Endothelial cell of umbilical vein (primary cell): ENCODE results near the gene FBXO44. TPM values are rescaled to one million over a fixed set of nuclear protein-coding genes. Genes with fewer than 3 reads are reported as not detected.

ENCODE experiments used
- BruUV-seq: library from RNA; stranded (reverse); fragments of 400-500 nt; replicated peaks from 2 replicates; lab custom pipeline; 2021; lab: Mats Ljungman, UMichigan
- CTCF ChIA-PET: fragments of 300-600, 350-600 bp; sonication (Branson Sonifier 250); formaldehyde crosslinking; loops from one replicate; lab custom pipeline; 2021; ENCODE audit warnings: antibody characterized with exemption, inconsistent platforms; lab: Charles Lee
- POLR2A ChIA-PET: fragments of 300-600, 350-600 bp; sonication (Branson Sonifier 250); formaldehyde crosslinking; loops from one replicate; lab custom pipeline; 2021; ENCODE audit warnings: antibody characterized with exemption, inconsistent platforms; lab: Charles Lee
- DNase-seq: peaks from one replicate; pipeline ENCODE4 v3.0.0-alpha.2; 2011; ENCODE audit warnings: low read depth, low spot score
- FAIRE-seq: peaks from 2 replicates; lab custom pipeline; 2011; peaks lifted over from hg19 to GRCh38; lab: Jason Lieb, UNC
- H2AFZ ChIP-seq: 2 replicates; pipeline ENCODE4 v1.6.0; 2012; ENCODE audit warnings: low read depth, low read length, control low read depth, inconsistent platforms
- H3K27ac ChIP-seq: 2 replicates; pipeline ENCODE4 v1.5.1; 2011; ENCODE audit warnings: low read depth, mild to moderate bottlenecking, control low read depth, low read length, moderate library complexity; ENCODE audit not compliant: insufficient read depth
- H3K27me3 ChIP-seq, 2 experiments: 2 replicates each; pipeline versions ENCODE4 v1.6.0 to v1.6.1; 2011; ENCODE audit warnings: low read length in 2 of 2, mixed read lengths in 1 of 2; ENCODE audit not compliant: control insufficient read depth in 2 of 2, insufficient read depth in 2 of 2
- H3K36me3 ChIP-seq, 2 experiments: 2 replicates in 1 of 2; 3 replicates in 1 of 2; pipeline ENCODE4 v1.5.1; 2011; ENCODE audit warnings: low read length in 2 of 2, mild to moderate bottlenecking in 1 of 2, moderate library complexity in 1 of 2; ENCODE audit not compliant: control insufficient read depth in 2 of 2, insufficient read depth in 2 of 2; ENCODE audit errors: extremely low read depth in 1 of 2
- H3K4me1 ChIP-seq: 3 replicates; pipeline ENCODE4 v1.5.1; 2011; ENCODE audit warnings: mild to moderate bottlenecking, low read length; ENCODE audit not compliant: control insufficient read depth, insufficient read depth; ENCODE audit errors: extremely low read depth
- H3K4me2 ChIP-seq: 2 replicates; pipeline ENCODE4 v1.6.1; 2011; ENCODE audit warnings: low read length, control low read depth, mixed read lengths; ENCODE audit not compliant: insufficient read depth
- H3K4me3 ChIP-seq, 3 experiments: fragments of 200-600 bp in 1 of 3; sonication (generic), shearing (Covaris generic) in 1 of 3; replicated peaks in 1 of 3; 2 replicates each; pipeline ENCODE4 v1.5.1; 2011 to 2016; ENCODE audit warnings: control low read depth in 3 of 3, low read length in 3 of 3, mild to moderate bottlenecking in 2 of 3, inconsistent platforms in 1 of 3, low read depth in 1 of 3, moderate library complexity in 1 of 3; ENCODE audit not compliant: insufficient read depth in 1 of 3
- H3K79me2 ChIP-seq: 2 replicates; pipeline ENCODE4 v1.6.0; 2012; ENCODE audit warnings: low read length, inconsistent platforms; ENCODE audit not compliant: control insufficient read depth, insufficient read depth
- H3K9ac ChIP-seq: replicated peaks from 2 replicates; pipeline ENCODE3; 2011; ENCODE audit warnings: low read length, control low read depth; ENCODE audit not compliant: insufficient read depth; ENCODE audit errors: extremely low read depth
- H3K9me1 ChIP-seq: replicated peaks from 3 replicates; pipeline ENCODE4 v1.6.0; 2011; ENCODE audit warnings: mild to moderate bottlenecking, low read length; ENCODE audit not compliant: control insufficient read depth, insufficient read depth; ENCODE audit errors: extremely low read depth
- H3K9me3 ChIP-seq: replicated peaks from 2 replicates; pipeline ENCODE4 v1.5.1; 2012; ENCODE audit warnings: low read length, inconsistent platforms; ENCODE audit not compliant: control insufficient read depth, insufficient read depth
- H4K20me1 ChIP-seq: replicated peaks from 2 replicates; pipeline ENCODE3; 2011; ENCODE audit warnings: mild to moderate bottlenecking, low read length; ENCODE audit not compliant: control insufficient read depth, insufficient read depth; ENCODE audit errors: extremely low read depth
- EZH2 ChIP-seq: IDR thresholded peaks from 2 replicates; pipeline ENCODE4 v1.6.1; 2012; ENCODE audit warnings: borderline replicate concordance, low read depth, mild to moderate bottlenecking, moderate library complexity, low read length, inconsistent platforms; ENCODE audit not compliant: severe bottlenecking
- FOS ChIP-seq: IDR thresholded peaks from 2 replicates; pipeline ENCODE4 v1.6.1; 2011; ENCODE audit warnings: mild to moderate bottlenecking, low read length, moderate library complexity, borderline replicate concordance; ENCODE audit not compliant: insufficient read depth
- GATA2 ChIP-seq: IDR thresholded peaks from 2 replicates; pipeline ENCODE4 v1.7.0; 2011; ENCODE audit warnings: low read depth, mild to moderate bottlenecking, moderate library complexity, mixed read lengths, low read length; ENCODE audit not compliant: insufficient read length, insufficient read depth
- JUN ChIP-seq: IDR thresholded peaks from 2 replicates; pipeline ENCODE4 v1.6.1; 2011; ENCODE audit warnings: borderline replicate concordance, low read depth; ENCODE audit not compliant: insufficient read length, insufficient read depth
- MYC ChIP-seq: IDR thresholded peaks from one replicate; pipeline ENCODE4 v1.6.1; 2011; ENCODE audit warnings: mild to moderate bottlenecking, low read depth, low read length
- POLR2A ChIP-seq: IDR thresholded peaks from 2 replicates; pipeline ENCODE4 v1.6.1; 2012; ENCODE audit warnings: low read depth, mild to moderate bottlenecking, control low read depth, low read length
- POLR2AphosphoS5 ChIP-seq: IDR thresholded peaks from 2 replicates; pipeline ENCODE4 v1.6.1; 2012; ENCODE audit warnings: low read depth, mild to moderate bottlenecking, control low read depth, low read length, moderate library complexity; ENCODE audit not compliant: insufficient read depth
- dilution Hi-C: fragments of 300-500 bp; cut with MboI; formaldehyde crosslinking; loops from one replicate; pipeline ENCODE4 v1.15.0; 2019; ENCODE audit warnings: low sequenced_read_pairs; ENCODE audit not compliant: extremely low pct_ligation_motif_present
- intact Hi-C: fragments of 100-400 bp; cut with micrococcal nuclease; formaldehyde crosslinking; loops from one replicate; pipeline ENCODE4 v1.10.0; 2022
- polyA plus RNA-seq, 4 experiments: library from polyadenylated mRNA; depleted of rRNA in 3 of 4; stranded (reverse) in 3 of 4; unstranded in 1 of 4; fragments of >200 nt; gene quantifications; 2 replicates each; pipeline versions ENCODE4 v1.2.1 to v1.2.3, GENCODE V29; 2011 to 2012; ENCODE audit warnings: missing spikeins in 1 of 4
- total RNA-seq: library from RNA; stranded (reverse); gene quantifications from 2 replicates; pipeline ENCODE4 v1.2.3, GENCODE V29; 2021
- TF ChIP-seq, protein P1 (sequence below), 2 donors: IDR thresholded peaks; 1 replicate in 1 of 2; 2 replicates in 1 of 2; pipeline ENCODE4 v1.5.1; 2011; ENCODE audit warnings: low read length in 2 of 2, mild to moderate bottlenecking in 2 of 2, moderate library complexity in 2 of 2, control low read depth in 1 of 2, inconsistent platforms in 1 of 2, low read depth in 1 of 2; ENCODE audit not compliant: insufficient read depth in 1 of 2; ENCODE audit errors: extremely low read depth in 1 of 2
- TF ChIP-seq, protein P2 (sequence below): IDR thresholded peaks from 2 replicates; pipeline ENCODE4 v1.6.1; 2011; ENCODE audit not compliant: insufficient read depth, insufficient read length

FBXO44 gene
- total and polyA plus RNA-seq, 2 donors (not counting 3 experiments of a cell fraction or from before 2014, with no cell fraction given): 16.8 to 22.5 TPM

GRCh38 chr1:11711490-11711889 is 56.8 kb downstream of the FBXO44 start:
- intact Hi-C loops (loop anchor here (1.0 to 2.0 kb wide), 2 partner anchors 47 to 61 kb away; partner anchors contain the start of gene FBXO6), dilution Hi-C loops (no loop called here)
- Histone ChIP-seq H3K9me3 (no peaks in the 10 kb centered on the region), H3K4me1 (no peaks in the 10 kb centered on the region), H3K9ac (no peak overlapping the region), H3K27ac (no peak overlapping the region), H2AFZ (no peak overlapping the region), H3K27me3 (peaks cover 0 to 2% of the 10 kb centered on the region in 2 experiments), H3K4me3 (no peak overlapping the region), H4K20me1 (no peaks in the 10 kb centered on the region), H3K4me2 (no peak overlapping the region), H3K36me3 (no peaks in the 10 kb centered on the region), H3K9me1 (no peaks in the 10 kb centered on the region), H3K79me2 (no peaks in the 10 kb centered on the region)
- no TSS peak for BruUV-seq
- FAIRE-seq (no peak), DNase-seq (no peak)
- POLR2A ChIA-PET: interaction anchor here (0.7 kb wide), 1 partner anchor 61 kb away, joined by 3 read pairs; no protein-coding TSS in a partner anchor
- CTCF ChIA-PET: interaction anchor here (0.6 to 6.0 kb wide), 24 partner anchors 8 to 674 kb away, joined by 3 to 50 read pairs (median 5); partner anchors contain the start of genes AGTRAP, DRAXIN and FBXO6
- TF ChIP-seq POLR2AphosphoS5: no peak
- TF ChIP-seq POLR2A: no peak
- TF ChIP-seq FOS: no peak
- TF ChIP-seq MYC: no peak
- TF ChIP-seq EZH2: no peak
- TF ChIP-seq GATA2: no peak
- TF ChIP-seq, protein P1, sequence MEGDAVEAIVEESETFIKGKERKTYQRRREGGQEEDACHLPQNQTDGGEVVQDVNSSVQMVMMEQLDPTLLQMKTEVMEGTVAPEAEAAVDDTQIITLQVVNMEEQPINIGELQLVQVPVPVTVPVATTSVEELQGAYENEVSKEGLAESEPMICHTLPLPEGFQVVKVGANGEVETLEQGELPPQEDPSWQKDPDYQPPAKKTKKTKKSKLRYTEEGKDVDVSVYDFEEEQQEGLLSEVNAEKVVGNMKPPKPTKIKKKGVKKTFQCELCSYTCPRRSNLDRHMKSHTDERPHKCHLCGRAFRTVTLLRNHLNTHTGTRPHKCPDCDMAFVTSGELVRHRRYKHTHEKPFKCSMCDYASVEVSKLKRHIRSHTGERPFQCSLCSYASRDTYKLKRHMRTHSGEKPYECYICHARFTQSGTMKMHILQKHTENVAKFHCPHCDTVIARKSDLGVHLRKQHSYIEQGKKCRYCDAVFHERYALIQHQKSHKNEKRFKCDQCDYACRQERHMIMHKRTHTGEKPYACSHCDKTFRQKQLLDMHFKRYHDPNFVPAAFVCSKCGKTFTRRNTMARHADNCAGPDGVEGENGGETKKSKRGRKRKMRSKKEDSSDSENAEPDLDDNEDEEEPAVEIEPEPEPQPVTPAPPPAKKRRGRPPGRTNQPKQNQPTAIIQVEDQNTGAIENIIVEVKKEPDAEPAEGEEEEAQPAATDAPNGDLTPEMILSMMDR (IDR thresholded peaks at IDR 0.05; ENCODE audit: extremely low read depth in 1 of 2, insufficient read depth in 1 of 2, low read depth in 1 of 2, low read length in 2 of 2): no peak
- TF ChIP-seq, protein P2, sequence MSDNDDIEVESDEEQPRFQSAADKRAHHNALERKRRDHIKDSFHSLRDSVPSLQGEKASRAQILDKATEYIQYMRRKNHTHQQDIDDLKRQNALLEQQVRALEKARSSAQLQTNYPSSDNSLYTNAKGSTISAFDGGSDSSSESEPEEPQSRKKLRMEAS: no peak
- TF ChIP-seq JUN: no peak
